ENCODE results near the gene ATP6V1D. TPM values are rescaled to one million over a fixed set of nuclear protein-coding genes. Genes with fewer than 3 reads are reported as not detected.

Gene ATP6V1D
- total RNA-seq, 3 donors from 2014 or later: 58.0 to 102 (median 75.2) TPM

DNA sequence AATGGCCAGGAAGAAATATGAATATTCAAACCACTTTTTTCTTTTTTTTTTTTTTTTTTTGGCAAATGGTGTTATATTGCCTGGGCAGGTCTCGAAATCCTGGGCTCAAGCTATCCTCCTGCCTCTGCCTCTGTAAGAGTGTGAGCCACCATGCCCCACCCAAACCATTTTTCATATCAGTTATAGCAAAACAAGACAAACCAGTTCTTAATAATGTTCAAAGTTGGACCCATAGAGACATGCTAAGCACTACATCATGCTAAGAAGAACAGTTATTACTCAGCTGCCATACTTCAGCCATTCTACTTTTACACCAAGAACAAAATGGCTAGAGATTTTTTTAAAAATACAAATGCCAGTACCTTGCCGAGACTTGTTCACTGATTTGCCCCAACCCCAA, 26.0 kb upstream of the ATP6V1D start:
- DNase-seq (ENCODE audit: low spot score in 2 of 2): no peak
- H3K4me1 ChIP-seq: no peaks in the 10 kb centered on the region
- H3K27me3 ChIP-seq: no peaks in the 10 kb centered on the region
- TF ChIP-seq, protein P1, sequence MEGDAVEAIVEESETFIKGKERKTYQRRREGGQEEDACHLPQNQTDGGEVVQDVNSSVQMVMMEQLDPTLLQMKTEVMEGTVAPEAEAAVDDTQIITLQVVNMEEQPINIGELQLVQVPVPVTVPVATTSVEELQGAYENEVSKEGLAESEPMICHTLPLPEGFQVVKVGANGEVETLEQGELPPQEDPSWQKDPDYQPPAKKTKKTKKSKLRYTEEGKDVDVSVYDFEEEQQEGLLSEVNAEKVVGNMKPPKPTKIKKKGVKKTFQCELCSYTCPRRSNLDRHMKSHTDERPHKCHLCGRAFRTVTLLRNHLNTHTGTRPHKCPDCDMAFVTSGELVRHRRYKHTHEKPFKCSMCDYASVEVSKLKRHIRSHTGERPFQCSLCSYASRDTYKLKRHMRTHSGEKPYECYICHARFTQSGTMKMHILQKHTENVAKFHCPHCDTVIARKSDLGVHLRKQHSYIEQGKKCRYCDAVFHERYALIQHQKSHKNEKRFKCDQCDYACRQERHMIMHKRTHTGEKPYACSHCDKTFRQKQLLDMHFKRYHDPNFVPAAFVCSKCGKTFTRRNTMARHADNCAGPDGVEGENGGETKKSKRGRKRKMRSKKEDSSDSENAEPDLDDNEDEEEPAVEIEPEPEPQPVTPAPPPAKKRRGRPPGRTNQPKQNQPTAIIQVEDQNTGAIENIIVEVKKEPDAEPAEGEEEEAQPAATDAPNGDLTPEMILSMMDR (IDR thresholded peaks at IDR 0.05): no peak
- TF ChIP-seq POLR2A (IDR thresholded peaks at IDR 0.05) (no peak), POLR2AphosphoS5 (IDR thresholded peaks at IDR 0.05) (no peak)
- no peaks in the 10 kb centered on the region for H3K9me3 ChIP-seq
- intact Hi-C loops (cut with DNase I; ENCODE audit: low total_unique reads): no loop called here
- H3K27ac ChIP-seq: no peak overlapping the region
- no peak overlapping the region for H3K4me3 ChIP-seq
- peaks cover 8% of the 10 kb centered on the region for H3K36me3 ChIP-seq

DNA sequence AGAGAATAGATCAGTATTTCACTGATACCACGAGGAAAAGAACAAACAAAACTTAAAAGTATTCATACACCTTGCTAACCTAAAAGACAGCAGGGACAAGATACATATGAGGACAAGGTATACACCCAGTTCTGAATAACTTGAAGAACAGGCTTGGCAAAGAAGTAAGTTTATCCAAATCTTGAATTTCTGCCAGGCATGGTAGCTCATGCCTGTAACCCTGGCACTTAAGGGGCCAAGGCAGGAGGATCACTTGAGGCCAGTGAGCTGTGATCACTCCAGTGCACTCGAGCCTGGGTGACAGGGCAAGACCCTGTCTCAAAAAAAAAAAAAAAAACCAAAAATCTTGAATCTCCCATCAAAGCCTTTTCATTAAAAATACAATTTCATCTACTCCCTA, 25.5 kb upstream of the ATP6V1D start:
- Histone ChIP-seq H3K9me3 (no peaks in the 10 kb centered on the region), H3K27me3 (no peaks in the 10 kb centered on the region), H3K36me3 (peaks cover 8% of the 10 kb centered on the region), H3K4me3 (no peak overlapping the region), H3K4me1 (no peaks in the 10 kb centered on the region), H3K27ac (no peak overlapping the region)
- TF ChIP-seq POLR2A (IDR thresholded peaks at IDR 0.05) (no peak), POLR2AphosphoS5 (IDR thresholded peaks at IDR 0.05) (no peak)
- TF ChIP-seq, protein P1 (IDR thresholded peaks at IDR 0.05): no peak
- intact Hi-C loops (cut with DNase I; ENCODE audit: low total_unique reads): no loop called here
- DNase-seq (ENCODE audit: low spot score in 2 of 2): no peak

DNA sequence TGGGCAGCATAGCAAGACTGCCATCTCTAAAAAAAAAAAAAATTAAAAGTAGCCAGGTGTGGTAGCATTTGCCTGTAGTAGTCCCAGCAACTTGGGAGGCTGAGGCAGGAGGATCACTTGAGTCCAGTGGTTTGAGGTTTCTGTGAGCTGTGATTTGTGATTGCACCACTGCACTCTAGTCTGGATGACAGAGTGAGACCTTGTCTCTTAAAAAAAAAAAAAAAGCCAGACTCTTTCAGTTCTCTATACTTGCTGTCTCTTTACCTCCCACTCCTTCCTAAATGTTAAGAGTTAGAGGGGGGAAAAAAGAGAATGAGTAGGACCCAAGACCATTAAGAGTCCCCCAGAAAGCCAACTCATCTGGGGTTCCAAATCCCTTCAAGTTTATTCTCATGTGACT, 18.3 kb upstream of the ATP6V1D start:
- no peak for DNase-seq (ENCODE audit: low spot score in 2 of 2)
- Histone ChIP-seq H3K4me1 (no peaks in the 10 kb centered on the region), H3K27me3 (no peaks in the 10 kb centered on the region), H3K36me3 (peaks cover 13% of the 10 kb centered on the region), H3K9me3 (no peaks in the 10 kb centered on the region), H3K4me3 (no peak overlapping the region), H3K27ac (no peak overlapping the region)
- intact Hi-C loops (cut with DNase I; ENCODE audit: low total_unique reads): no loop called here
- TF ChIP-seq POLR2AphosphoS5 (IDR thresholded peaks at IDR 0.05) (no peak), POLR2A (IDR thresholded peaks at IDR 0.05) (no peak)
- TF ChIP-seq, protein P1 (IDR thresholded peaks at IDR 0.05): no peak

DNA sequence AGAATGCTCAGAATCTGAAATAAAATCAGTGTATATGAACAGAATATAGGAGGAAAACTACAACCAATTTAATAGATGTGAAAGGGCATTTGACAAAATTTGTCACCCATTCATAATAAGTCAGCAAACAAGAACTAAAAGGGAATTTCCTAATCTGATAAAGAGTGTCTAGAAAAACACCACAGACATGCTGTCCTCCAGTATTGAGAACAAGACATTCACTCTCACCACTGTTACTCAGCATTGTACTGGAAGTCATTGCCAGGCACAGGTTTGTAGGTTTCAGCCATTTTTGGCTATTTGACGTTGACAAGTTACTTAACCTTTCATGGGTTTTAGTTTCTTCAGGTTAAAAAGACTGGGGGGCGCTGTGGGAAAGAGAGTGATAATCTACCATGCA, 13.7 kb upstream of the ATP6V1D start:
- H3K4me3 ChIP-seq: no peak overlapping the region
- no peak for DNase-seq (ENCODE audit: low spot score in 2 of 2)
- H3K4me1 ChIP-seq: no peaks in the 10 kb centered on the region
- intact Hi-C loops (cut with DNase I; ENCODE audit: low total_unique reads): no loop called here
- no peaks in the 10 kb centered on the region for H3K27me3 ChIP-seq
- TF ChIP-seq POLR2AphosphoS5 (IDR thresholded peaks at IDR 0.05): no peak
- TF ChIP-seq, protein P1 (IDR thresholded peaks at IDR 0.05): no peak
- TF ChIP-seq POLR2A (IDR thresholded peaks at IDR 0.05): no peak
- H3K36me3 ChIP-seq: peaks cover 9% of the 10 kb centered on the region
- no peak overlapping the region for H3K27ac ChIP-seq
- H3K9me3 ChIP-seq: no peaks in the 10 kb centered on the region

DNA sequence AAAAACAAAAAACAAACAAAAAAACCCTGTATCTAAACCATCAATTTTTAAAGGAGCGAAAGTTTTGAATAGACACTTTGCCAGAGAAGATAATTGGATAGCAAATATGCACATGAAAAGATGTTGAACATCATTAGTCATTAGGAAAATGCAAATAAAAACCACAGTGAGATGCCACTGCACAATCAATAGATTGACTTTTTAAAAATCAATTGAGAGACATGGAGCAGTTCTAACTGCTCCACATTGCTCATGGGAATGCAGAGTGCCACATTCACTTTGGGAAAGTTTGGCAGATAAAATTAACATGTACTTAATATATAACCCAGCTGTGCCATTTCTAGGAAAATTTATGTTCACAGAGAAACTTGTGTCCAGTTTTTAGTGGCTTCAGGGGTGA, 13.2 kb upstream of the ATP6V1D start:
- Histone ChIP-seq H3K4me1 (no peaks in the 10 kb centered on the region), H3K9me3 (no peaks in the 10 kb centered on the region), H3K4me3 (no peak overlapping the region), H3K36me3 (peaks cover 9% of the 10 kb centered on the region), H3K27ac (no peak overlapping the region), H3K27me3 (no peaks in the 10 kb centered on the region)
- TF ChIP-seq POLR2A (IDR thresholded peaks at IDR 0.05) (no peak), POLR2AphosphoS5 (IDR thresholded peaks at IDR 0.05) (no peak)
- TF ChIP-seq, protein P1 (IDR thresholded peaks at IDR 0.05): no peak
- no peak for DNase-seq (ENCODE audit: low spot score in 2 of 2)
- intact Hi-C loops (cut with DNase I; ENCODE audit: low total_unique reads): no loop called here
